HG03045 (cell line): ENCODE results near the gene ZNF326.

ENCODE experiments used
- ATAC-seq: cut with Tn5 transposase; IDR thresholded peaks from one replicate; pipeline ENCODE4 v1.9.1; 2021; ENCODE audit warnings: mild to moderate bottlenecking, moderate library complexity; ENCODE audit not compliant: unreplicated experiment

The ZNF326 gene

GRCh38 chr1:90067194-90067931 is 72.5 kb downstream of the ZNF326 start:
- ATAC-seq = no peak

GRCh38 chr1:90068611-90069280 is 73.8 kb downstream of the ZNF326 start:
- ATAC-seq = no peak

GRCh38 chr1:90074137-90074536 is 79.2 kb downstream of the ZNF326 start:
- no peak for ATAC-seq

- ATAC-seq = no peak
These were observed 79.7 kb downstream of the ZNF326 start for GRCh38 chr1:90074566-90074965.

GRCh38 chr1:90074970-90075391 is 80.1 kb downstream of the ZNF326 start:
- no peak for ATAC-seq

GRCh38 chr1:90083995-90084394 is 89.1 kb downstream of the ZNF326 start:
- no peak for ATAC-seq
